CD14-positive monocyte (primary cell): ENCODE data around the gene FAM53B. TPM values are rescaled to one million over a fixed set of nuclear protein-coding genes. Genes with fewer than 3 reads are reported as not detected.

Experiments used
- DNase-seq, 3 donors: peaks; one replicate each; pipeline ENCODE4 v3.0.0-alpha.2; 2011 to 2022
- H2AFZ ChIP-seq: 2 replicates; pipeline ENCODE4 v1.6.0; 2012; ENCODE audit warnings: mild to moderate bottlenecking, low read depth, low read length, inconsistent platforms; ENCODE audit not compliant: insufficient read depth, poor library complexity, severe bottlenecking
- H3K27ac ChIP-seq, 2 donors: 1 replicate in 1 of 2; 2 replicates in 1 of 2; pipeline ENCODE4 v1.5.1; 2012 to 2013; ENCODE audit warnings: low read length in 2 of 2, control low read depth in 1 of 2, inconsistent platforms in 1 of 2, low read depth in 1 of 2, mild to moderate bottlenecking in 1 of 2
- H3K27me3 ChIP-seq, 2 donors: one replicate each; pipeline versions ENCODE4 v1.6.0 to v1.6.1; 2011 to 2013; ENCODE audit warnings: low read length in 2 of 2; ENCODE audit not compliant: control insufficient read depth in 2 of 2, insufficient read depth in 2 of 2
- H3K36me3 ChIP-seq, 2 donors: replicated peaks in 1 of 2; 1 replicate in 1 of 2; 2 replicates in 1 of 2; pipeline versions ENCODE4 v1.5.1 to v1.6.1; 2012 to 2013; ENCODE audit warnings: low read length in 2 of 2, control low read depth in 1 of 2, inconsistent platforms in 1 of 2, mild to moderate bottlenecking in 1 of 2; ENCODE audit not compliant: insufficient read depth in 2 of 2, control insufficient read depth in 1 of 2
- H3K4me1 ChIP-seq, 2 donors: 1 replicate in 1 of 2; 2 replicates in 1 of 2; pipeline versions ENCODE4 v1.5.1 to v1.6.1; 2012 to 2013; ENCODE audit warnings: low read length in 2 of 2, control low read depth in 1 of 2, inconsistent platforms in 1 of 2, mild to moderate bottlenecking in 1 of 2, moderate library complexity in 1 of 2; ENCODE audit not compliant: insufficient read depth in 2 of 2, control insufficient read depth in 1 of 2
- H3K4me2 ChIP-seq: replicated peaks from 2 replicates; pipeline ENCODE3; 2012; ENCODE audit warnings: low read length, moderate library complexity, mild to moderate bottlenecking; ENCODE audit not compliant: poor library complexity, severe bottlenecking; ENCODE audit errors: extremely low read depth
- H3K4me3 ChIP-seq, 3 experiments: fragments of 200-600 bp in 1 of 3; sonication (generic) in 1 of 3; replicated peaks in 1 of 3; 1 replicate in 2 of 3; 2 replicates in 1 of 3; pipeline ENCODE4 v1.5.1; 2011 to 2013; ENCODE audit warnings: low read length in 3 of 3, mild to moderate bottlenecking in 3 of 3, control low read depth in 2 of 3, low read depth in 2 of 3, inconsistent platforms in 1 of 3, moderate library complexity in 1 of 3
- H3K79me2 ChIP-seq: 2 replicates; pipeline ENCODE4 v1.6.0; 2012; ENCODE audit warnings: mild to moderate bottlenecking, control low read depth, inconsistent platforms, low read length, moderate library complexity; ENCODE audit not compliant: insufficient read depth
- H3K9ac ChIP-seq: 2 replicates; pipeline ENCODE4 v1.6.0; 2017; ENCODE audit warnings: low read length, mild to moderate bottlenecking; ENCODE audit not compliant: insufficient read depth, poor library complexity, severe bottlenecking
- H3K9me3 ChIP-seq, 2 donors: replicated peaks in 1 of 2; 1 replicate in 1 of 2; 2 replicates in 1 of 2; pipeline versions ENCODE4 v1.5.1 to v1.6.1; 2012 to 2013; ENCODE audit warnings: low read length in 2 of 2, control low read depth in 1 of 2; ENCODE audit not compliant: control insufficient read depth in 1 of 2, insufficient read depth in 1 of 2
- H4K20me1 ChIP-seq: 2 replicates; pipeline ENCODE4 v1.6.0; 2012; ENCODE audit warnings: mild to moderate bottlenecking, low read length, control low read depth, moderate library complexity; ENCODE audit not compliant: insufficient read depth
- H3K27ac Mint-ChIP-seq, 7 donors: one replicate each; pipeline ENCODE4 v1.8.0; 2020; ENCODE audit warnings: mild to moderate bottlenecking in 7 of 7, mixed read lengths in 7 of 7, moderate library complexity in 6 of 7, inconsistent platforms in 2 of 7
- H3K27me3 Mint-ChIP-seq, 3 donors: one replicate each; pipeline ENCODE4 v1.8.0; 2021 to 2022; ENCODE audit warnings: low read depth in 3 of 3, mild to moderate bottlenecking in 3 of 3, mixed read lengths in 3 of 3, moderate library complexity in 3 of 3, inconsistent platforms in 1 of 3
- H3K36me3 Mint-ChIP-seq, 2 donors: one replicate each; pipeline ENCODE4 v1.8.0; 2020; ENCODE audit warnings: mixed read lengths in 2 of 2, inconsistent platforms in 1 of 2, mild to moderate bottlenecking in 1 of 2
- H3K4me1 Mint-ChIP-seq: one replicate; pipeline ENCODE4 v1.8.0; 2020; ENCODE audit warnings: mild to moderate bottlenecking, mixed read lengths
- H3K4me3 Mint-ChIP-seq, 2 donors: one replicate each; pipeline ENCODE4 v1.8.0; 2020; ENCODE audit warnings: mild to moderate bottlenecking in 2 of 2, mixed read lengths in 2 of 2, moderate library complexity in 1 of 2
- H3K9me3 Mint-ChIP-seq, 7 donors: one replicate each; pipeline ENCODE4 v1.8.0; 2020 to 2022; ENCODE audit warnings: mixed read lengths in 7 of 7, mild to moderate bottlenecking in 6 of 7, moderate library complexity in 6 of 7, inconsistent platforms in 2 of 7
- CTCF ChIP-seq: fragments of 200-600 bp; IDR thresholded peaks from one replicate; pipeline ENCODE4 v1.8.0; 2022; ENCODE audit warnings: antibody characterized with exemption, mild to moderate bottlenecking
- WGBS: methylation state at CpG from one replicate; pipeline ENCODE4 v1.1.5; 2013; ENCODE audit warnings: missing lambda C conversion rate; ENCODE audit not compliant: insufficient coverage; 5-methylcytosine and 5-hydroxymethylcytosine counted together
- intact Hi-C, 2 donors: fragments of 100-400 bp; cut with micrococcal nuclease; formaldehyde crosslinking; loops; one replicate each; pipeline versions ENCODE4 v1.15.0 to v1.15.1; 2023
- polyA plus RNA-seq, 3 donors: library from polyadenylated mRNA; depleted of rRNA in 1 of 3; unstranded in 2 of 3; stranded (reverse) in 1 of 3; fragments of 300-500 nt in 2 of 3; fragments of >200 nt in 1 of 3; fragmentation: Illumina TruSeq in 2 of 3; gene quantifications; 1 replicate in 2 of 3; 2 replicates in 1 of 3; pipeline ENCODE4 v1.2.3, GENCODE V29; 2012 to 2021

The FAM53B gene
- polyA plus RNA-seq, 3 donors: 5.8 to 23.3 (median 12.6) TPM

GRCh38 chr10:124670849-124671248 is 73.3 kb downstream of the FAM53B start:
- H3K4me2 ChIP-seq: peak overlapping the region; percentile 22
- Mint-ChIP-seq H3K4me1 (peaks cover 64% of the 10 kb centered on the region), H3K9me3 (no peaks in the 10 kb centered on the region), H3K27me3 (no peaks in the 10 kb centered on the region), H3K4me3 (peak overlapping the region; percentile 55 to 71), H3K36me3 (peaks cover 58 to 87% of the 10 kb centered on the region in 2 donors), H3K27ac (peak overlapping the region; percentile 96 to 99 (median 98))
- peaks cover 31 to 61% of the 10 kb centered on the region in 2 donors for H3K36me3 ChIP-seq
- H2AFZ ChIP-seq: no peak overlapping the region
- no peak for TF ChIP-seq CTCF
- peaks cover 35 to 53% of the 10 kb centered on the region in 2 donors for H3K4me1 ChIP-seq
- peaks cover 93% of the 10 kb centered on the region for H4K20me1 ChIP-seq
- no peaks in the 10 kb centered on the region for H3K9me3 ChIP-seq
- 12% methylated on average over 13 of the region's 13 CpGs for WGBS
- intact Hi-C loops: loop anchor here in 1 of 2 donors (5.0 kb wide), 1 partner anchor 46 kb away; no protein-coding TSS in a partner anchor
- H3K27ac ChIP-seq: peak overlapping the region; percentile 73 to 83
- peak overlapping the region; percentile 41 for H3K9ac ChIP-seq
- no peaks in the 10 kb centered on the region for H3K27me3 ChIP-seq
- peak; percentile 85 to 89 (median 87) for DNase-seq
- H3K79me2 ChIP-seq: peaks cover 87% of the 10 kb centered on the region
- H3K4me3 ChIP-seq: no peak overlapping the region

GRCh38 chr10:124669824-124670654 is 74.1 kb downstream of the FAM53B start:
- Histone ChIP-seq H3K9ac (peak overlapping the region; percentile 24), H3K4me3 (no peak overlapping the region), H3K4me2 (no peak overlapping the region), H3K27me3 (no peaks in the 10 kb centered on the region), H3K9me3 (no peaks in the 10 kb centered on the region), H4K20me1 (peaks cover 94% of the 10 kb centered on the region), H3K27ac (peak overlapping the region; percentile 73 to 83), H3K79me2 (peaks cover 87% of the 10 kb centered on the region), H2AFZ (no peak overlapping the region), H3K36me3 (peaks cover 33 to 61% of the 10 kb centered on the region in 2 donors), H3K4me1 (peaks cover 33 to 45% of the 10 kb centered on the region in 2 donors)
- intact Hi-C loops: loop anchor here in 1 of 2 donors (5.0 kb wide), 1 partner anchor 47 kb away; no protein-coding TSS in a partner anchor
- peaks cover 56 to 87% of the 10 kb centered on the region in 2 donors for H3K36me3 Mint-ChIP-seq
- H3K27ac Mint-ChIP-seq: peak overlapping the region; percentile 96 to 99 (median 98)
- peak in 2 of 3 donors; percentile 18 to 26 for DNase-seq
- H3K9me3 Mint-ChIP-seq: no peaks in the 10 kb centered on the region
- TF ChIP-seq CTCF: no peak
- peaks cover 56% of the 10 kb centered on the region for H3K4me1 Mint-ChIP-seq
- H3K27me3 Mint-ChIP-seq: no peaks in the 10 kb centered on the region
- peak overlapping the region; percentile 42 to 55 for H3K4me3 Mint-ChIP-seq
- 93% methylated on average over 19 of the region's 23 CpGs for WGBS
